Endothelial cell of umbilical vein (primary cell): ENCODE measurements around the gene NDUFA8. TPM values are rescaled to one million over a fixed set of nuclear protein-coding genes. Genes with fewer than 3 reads are reported as not detected.

ENCODE experiments used
- BruUV-seq: library from RNA; stranded (reverse); fragments of 400-500 nt; replicated peaks from 2 replicates; lab custom pipeline; 2021; lab: Mats Ljungman, UMichigan
- CTCF ChIA-PET: fragments of 300-600, 350-600 bp; sonication (Branson Sonifier 250); formaldehyde crosslinking; loops from one replicate; lab custom pipeline; 2021; ENCODE audit warnings: antibody characterized with exemption, inconsistent platforms; lab: Charles Lee
- POLR2A ChIA-PET: fragments of 300-600, 350-600 bp; sonication (Branson Sonifier 250); formaldehyde crosslinking; loops from one replicate; lab custom pipeline; 2021; ENCODE audit warnings: antibody characterized with exemption, inconsistent platforms; lab: Charles Lee
- DNase-seq: peaks from one replicate; pipeline ENCODE4 v3.0.0-alpha.2; 2011; ENCODE audit warnings: low read depth, low spot score
- FAIRE-seq: peaks from 2 replicates; lab custom pipeline; 2011; peaks lifted over from hg19 to GRCh38; lab: Jason Lieb, UNC
- H2AFZ ChIP-seq: 2 replicates; pipeline ENCODE4 v1.6.0; 2012; ENCODE audit warnings: low read depth, low read length, control low read depth, inconsistent platforms
- H3K27ac ChIP-seq: 2 replicates; pipeline ENCODE4 v1.5.1; 2011; ENCODE audit warnings: low read depth, mild to moderate bottlenecking, control low read depth, low read length, moderate library complexity; ENCODE audit not compliant: insufficient read depth
- H3K27me3 ChIP-seq, 2 experiments: 2 replicates each; pipeline versions ENCODE4 v1.6.0 to v1.6.1; 2011; ENCODE audit warnings: low read length in 2 of 2, mixed read lengths in 1 of 2; ENCODE audit not compliant: control insufficient read depth in 2 of 2, insufficient read depth in 2 of 2
- H3K36me3 ChIP-seq, 2 experiments: 2 replicates in 1 of 2; 3 replicates in 1 of 2; pipeline ENCODE4 v1.5.1; 2011; ENCODE audit warnings: low read length in 2 of 2, mild to moderate bottlenecking in 1 of 2, moderate library complexity in 1 of 2; ENCODE audit not compliant: control insufficient read depth in 2 of 2, insufficient read depth in 2 of 2; ENCODE audit errors: extremely low read depth in 1 of 2
- H3K4me1 ChIP-seq: 3 replicates; pipeline ENCODE4 v1.5.1; 2011; ENCODE audit warnings: mild to moderate bottlenecking, low read length; ENCODE audit not compliant: control insufficient read depth, insufficient read depth; ENCODE audit errors: extremely low read depth
- H3K4me2 ChIP-seq: 2 replicates; pipeline ENCODE4 v1.6.1; 2011; ENCODE audit warnings: low read length, control low read depth, mixed read lengths; ENCODE audit not compliant: insufficient read depth
- H3K4me3 ChIP-seq, 3 experiments: fragments of 200-600 bp in 1 of 3; sonication (generic), shearing (Covaris generic) in 1 of 3; replicated peaks in 1 of 3; 2 replicates each; pipeline ENCODE4 v1.5.1; 2011 to 2016; ENCODE audit warnings: control low read depth in 3 of 3, low read length in 3 of 3, mild to moderate bottlenecking in 2 of 3, inconsistent platforms in 1 of 3, low read depth in 1 of 3, moderate library complexity in 1 of 3; ENCODE audit not compliant: insufficient read depth in 1 of 3
- H3K79me2 ChIP-seq: 2 replicates; pipeline ENCODE4 v1.6.0; 2012; ENCODE audit warnings: low read length, inconsistent platforms; ENCODE audit not compliant: control insufficient read depth, insufficient read depth
- H3K9ac ChIP-seq: replicated peaks from 2 replicates; pipeline ENCODE3; 2011; ENCODE audit warnings: low read length, control low read depth; ENCODE audit not compliant: insufficient read depth; ENCODE audit errors: extremely low read depth
- H3K9me1 ChIP-seq: replicated peaks from 3 replicates; pipeline ENCODE4 v1.6.0; 2011; ENCODE audit warnings: mild to moderate bottlenecking, low read length; ENCODE audit not compliant: control insufficient read depth, insufficient read depth; ENCODE audit errors: extremely low read depth
- H3K9me3 ChIP-seq: replicated peaks from 2 replicates; pipeline ENCODE4 v1.5.1; 2012; ENCODE audit warnings: low read length, inconsistent platforms; ENCODE audit not compliant: control insufficient read depth, insufficient read depth
- H4K20me1 ChIP-seq: replicated peaks from 2 replicates; pipeline ENCODE3; 2011; ENCODE audit warnings: mild to moderate bottlenecking, low read length; ENCODE audit not compliant: control insufficient read depth, insufficient read depth; ENCODE audit errors: extremely low read depth
- EZH2 ChIP-seq: IDR thresholded peaks from 2 replicates; pipeline ENCODE4 v1.6.1; 2012; ENCODE audit warnings: borderline replicate concordance, low read depth, mild to moderate bottlenecking, moderate library complexity, low read length, inconsistent platforms; ENCODE audit not compliant: severe bottlenecking
- MYC ChIP-seq: IDR thresholded peaks from one replicate; pipeline ENCODE4 v1.6.1; 2011; ENCODE audit warnings: mild to moderate bottlenecking, low read depth, low read length
- dilution Hi-C: fragments of 300-500 bp; cut with MboI; formaldehyde crosslinking; loops from one replicate; pipeline ENCODE4 v1.15.0; 2019; ENCODE audit warnings: low sequenced_read_pairs; ENCODE audit not compliant: extremely low pct_ligation_motif_present
- intact Hi-C: fragments of 100-400 bp; cut with micrococcal nuclease; formaldehyde crosslinking; loops from one replicate; pipeline ENCODE4 v1.10.0; 2022
- microRNA-seq: library from miRNA; unstranded; fragments of <30 nt; microRNA quantifications from one replicate; pipeline ENCODE4 v1.2.0, GENCODE V29; 2021; ENCODE audit warnings: borderline number of aligned reads, borderline replicate concordance
- polyA plus RNA-seq, 4 experiments: library from polyadenylated mRNA; depleted of rRNA in 3 of 4; stranded (reverse) in 3 of 4; unstranded in 1 of 4; fragments of >200 nt; gene quantifications; 2 replicates each; pipeline versions ENCODE4 v1.2.1 to v1.2.3, GENCODE V29; 2011 to 2012; ENCODE audit warnings: missing spikeins in 1 of 4
- small RNA-seq: library from RNA; depleted of rRNA; stranded (forward); fragments of <200 nt; gene quantifications from one replicate; pipeline ENCODE3, GENCODE V24; 2012; ENCODE audit warnings: low replicate concordance, low read depth; ENCODE audit not compliant: insufficient read depth, insufficient read length
- total RNA-seq: library from RNA; stranded (reverse); gene quantifications from 2 replicates; pipeline ENCODE4 v1.2.3, GENCODE V29; 2021
- TF ChIP-seq, protein P1 (sequence below), 2 donors: IDR thresholded peaks; 1 replicate in 1 of 2; 2 replicates in 1 of 2; pipeline ENCODE4 v1.5.1; 2011; ENCODE audit warnings: low read length in 2 of 2, mild to moderate bottlenecking in 2 of 2, moderate library complexity in 2 of 2, control low read depth in 1 of 2, inconsistent platforms in 1 of 2, low read depth in 1 of 2; ENCODE audit not compliant: insufficient read depth in 1 of 2; ENCODE audit errors: extremely low read depth in 1 of 2

NDUFA8 gene
- total and polyA plus RNA-seq, 2 donors (not counting 3 experiments of a cell fraction or from before 2014, with no cell fraction given): 68.2 to 100 TPM

GRCh38 chr9:122095010-122095767 is 64.4 kb downstream of the NDUFA8 start:
- Histone ChIP-seq H3K79me2 (no peaks in the 10 kb centered on the region), H3K4me2 (no peak overlapping the region), H3K36me3 (no peaks in the 10 kb centered on the region), H4K20me1 (no peaks in the 10 kb centered on the region), H3K9me1 (no peaks in the 10 kb centered on the region), H3K4me1 (peaks cover 11% of the 10 kb centered on the region), H3K27me3 (peaks cover 0 to 2% of the 10 kb centered on the region in 2 experiments), H3K27ac (no peak overlapping the region), H3K9me3 (no peaks in the 10 kb centered on the region), H3K9ac (no peak overlapping the region), H3K4me3 (no peak overlapping the region), H2AFZ (no peak overlapping the region)
- dilution Hi-C loops: no loop called here
- ChIA-PET POLR2A (no interaction called here), CTCF (interaction anchor here (0.7 to 5.4 kb wide), 17 partner anchors 13 to 715 kb away, joined by 3 to 331 read pairs (median 3); no protein-coding TSS in a partner anchor)
- peak; percentile 86 for FAIRE-seq
- DNase-seq: peak; percentile 74
- TF ChIP-seq, protein P1, sequence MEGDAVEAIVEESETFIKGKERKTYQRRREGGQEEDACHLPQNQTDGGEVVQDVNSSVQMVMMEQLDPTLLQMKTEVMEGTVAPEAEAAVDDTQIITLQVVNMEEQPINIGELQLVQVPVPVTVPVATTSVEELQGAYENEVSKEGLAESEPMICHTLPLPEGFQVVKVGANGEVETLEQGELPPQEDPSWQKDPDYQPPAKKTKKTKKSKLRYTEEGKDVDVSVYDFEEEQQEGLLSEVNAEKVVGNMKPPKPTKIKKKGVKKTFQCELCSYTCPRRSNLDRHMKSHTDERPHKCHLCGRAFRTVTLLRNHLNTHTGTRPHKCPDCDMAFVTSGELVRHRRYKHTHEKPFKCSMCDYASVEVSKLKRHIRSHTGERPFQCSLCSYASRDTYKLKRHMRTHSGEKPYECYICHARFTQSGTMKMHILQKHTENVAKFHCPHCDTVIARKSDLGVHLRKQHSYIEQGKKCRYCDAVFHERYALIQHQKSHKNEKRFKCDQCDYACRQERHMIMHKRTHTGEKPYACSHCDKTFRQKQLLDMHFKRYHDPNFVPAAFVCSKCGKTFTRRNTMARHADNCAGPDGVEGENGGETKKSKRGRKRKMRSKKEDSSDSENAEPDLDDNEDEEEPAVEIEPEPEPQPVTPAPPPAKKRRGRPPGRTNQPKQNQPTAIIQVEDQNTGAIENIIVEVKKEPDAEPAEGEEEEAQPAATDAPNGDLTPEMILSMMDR (IDR thresholded peaks at IDR 0.05; ENCODE audit: extremely low read depth in 1 of 2, insufficient read depth in 1 of 2, low read depth in 1 of 2, low read length in 2 of 2): peak; percentile 64 to 72
- no peak for TF ChIP-seq EZH2
- no peak for TF ChIP-seq MYC
- intact Hi-C loops: loop anchor here (1.0 to 5.0 kb wide), 2 partner anchors 255 to 408 kb away; no protein-coding TSS in a partner anchor
- BruUV-seq: no TSS peak

Small RNA genes within 50 kb of the gene (microRNA-seq; reads per million reads assigned to microRNA genes)
- not detected for gene MIR4478

Small RNA genes within 50 kb of the gene (small RNA-seq; reads per million reads assigned to genes)
- not detected for gene MIR4478

Other genes starting within 250 kb of the NDUFA8 start
- 4.9 and 8.1 TPM in 2 replicates for gene TTLL11, start 66.5 kb downstream of the NDUFA8 start, total RNA-seq
- 5.0 and 5.1 TPM in 2 replicates for gene TTLL11, start 66.5 kb downstream of the NDUFA8 start, polyA plus RNA-seq
- not detected in 2 replicates for gene MORN5, start 129 bp upstream of the NDUFA8 start, total RNA-seq
- gene MORN5, start 129 bp upstream of the NDUFA8 start, polyA plus RNA-seq: not detected in 2 replicates
- gene LHX6, start 69.2 kb upstream of the NDUFA8 start, total RNA-seq: 9.4 and 18.4 TPM in 2 replicates
- gene LHX6, start 69.2 kb upstream of the NDUFA8 start, polyA plus RNA-seq: 1.8 and 2.4 TPM in 2 replicates
- gene RBM18, start 105.1 kb upstream of the NDUFA8 start, total RNA-seq: 26.9 and 28.6 TPM in 2 replicates
- 7.0 and 7.9 TPM in 2 replicates for gene RBM18, start 105.1 kb upstream of the NDUFA8 start, polyA plus RNA-seq
- 36.4 and 36.5 TPM in 2 replicates for gene MRRF, start 105.1 kb upstream of the NDUFA8 start, total RNA-seq
- gene MRRF, start 105.1 kb upstream of the NDUFA8 start, polyA plus RNA-seq: 24.2 and 27.2 TPM in 2 replicates
- gene PTGS1, start 211.2 kb upstream of the NDUFA8 start, total RNA-seq: 14.6 and 45.2 TPM in 2 replicates
- 37.6 and 43.9 TPM in 2 replicates for gene PTGS1, start 211.2 kb upstream of the NDUFA8 start, polyA plus RNA-seq